Endothelial cell of umbilical vein (primary cell): ENCODE measurements around the gene KCTD10. TPM values are rescaled to one million over a fixed set of nuclear protein-coding genes. Genes with fewer than 3 reads are reported as not detected.

Experiments used
- BruUV-seq: library from RNA; stranded (reverse); fragments of 400-500 nt; replicated peaks from 2 replicates; lab custom pipeline; 2021; lab: Mats Ljungman, UMichigan
- CTCF ChIA-PET: fragments of 300-600, 350-600 bp; sonication (Branson Sonifier 250); formaldehyde crosslinking; loops from one replicate; lab custom pipeline; 2021; ENCODE audit warnings: antibody characterized with exemption, inconsistent platforms; lab: Charles Lee
- POLR2A ChIA-PET: fragments of 300-600, 350-600 bp; sonication (Branson Sonifier 250); formaldehyde crosslinking; loops from one replicate; lab custom pipeline; 2021; ENCODE audit warnings: antibody characterized with exemption, inconsistent platforms; lab: Charles Lee
- DNase-seq: peaks from one replicate; pipeline ENCODE4 v3.0.0-alpha.2; 2011; ENCODE audit warnings: low read depth, low spot score
- FAIRE-seq: peaks from 2 replicates; lab custom pipeline; 2011; peaks lifted over from hg19 to GRCh38; lab: Jason Lieb, UNC
- H2AFZ ChIP-seq: 2 replicates; pipeline ENCODE4 v1.6.0; 2012; ENCODE audit warnings: low read depth, low read length, control low read depth, inconsistent platforms
- H3K27ac ChIP-seq: 2 replicates; pipeline ENCODE4 v1.5.1; 2011; ENCODE audit warnings: low read depth, mild to moderate bottlenecking, control low read depth, low read length, moderate library complexity; ENCODE audit not compliant: insufficient read depth
- H3K27me3 ChIP-seq, 2 experiments: 2 replicates each; pipeline versions ENCODE4 v1.6.0 to v1.6.1; 2011; ENCODE audit warnings: low read length in 2 of 2, mixed read lengths in 1 of 2; ENCODE audit not compliant: control insufficient read depth in 2 of 2, insufficient read depth in 2 of 2
- H3K36me3 ChIP-seq, 2 experiments: 2 replicates in 1 of 2; 3 replicates in 1 of 2; pipeline ENCODE4 v1.5.1; 2011; ENCODE audit warnings: low read length in 2 of 2, mild to moderate bottlenecking in 1 of 2, moderate library complexity in 1 of 2; ENCODE audit not compliant: control insufficient read depth in 2 of 2, insufficient read depth in 2 of 2; ENCODE audit errors: extremely low read depth in 1 of 2
- H3K4me1 ChIP-seq: 3 replicates; pipeline ENCODE4 v1.5.1; 2011; ENCODE audit warnings: mild to moderate bottlenecking, low read length; ENCODE audit not compliant: control insufficient read depth, insufficient read depth; ENCODE audit errors: extremely low read depth
- H3K4me2 ChIP-seq: 2 replicates; pipeline ENCODE4 v1.6.1; 2011; ENCODE audit warnings: low read length, control low read depth, mixed read lengths; ENCODE audit not compliant: insufficient read depth
- H3K4me3 ChIP-seq, 3 experiments: fragments of 200-600 bp in 1 of 3; sonication (generic), shearing (Covaris generic) in 1 of 3; replicated peaks in 1 of 3; 2 replicates each; pipeline ENCODE4 v1.5.1; 2011 to 2016; ENCODE audit warnings: control low read depth in 3 of 3, low read length in 3 of 3, mild to moderate bottlenecking in 2 of 3, inconsistent platforms in 1 of 3, low read depth in 1 of 3, moderate library complexity in 1 of 3; ENCODE audit not compliant: insufficient read depth in 1 of 3
- H3K79me2 ChIP-seq: 2 replicates; pipeline ENCODE4 v1.6.0; 2012; ENCODE audit warnings: low read length, inconsistent platforms; ENCODE audit not compliant: control insufficient read depth, insufficient read depth
- H3K9ac ChIP-seq: replicated peaks from 2 replicates; pipeline ENCODE3; 2011; ENCODE audit warnings: low read length, control low read depth; ENCODE audit not compliant: insufficient read depth; ENCODE audit errors: extremely low read depth
- H3K9me1 ChIP-seq: replicated peaks from 3 replicates; pipeline ENCODE4 v1.6.0; 2011; ENCODE audit warnings: mild to moderate bottlenecking, low read length; ENCODE audit not compliant: control insufficient read depth, insufficient read depth; ENCODE audit errors: extremely low read depth
- H3K9me3 ChIP-seq: replicated peaks from 2 replicates; pipeline ENCODE4 v1.5.1; 2012; ENCODE audit warnings: low read length, inconsistent platforms; ENCODE audit not compliant: control insufficient read depth, insufficient read depth
- H4K20me1 ChIP-seq: replicated peaks from 2 replicates; pipeline ENCODE3; 2011; ENCODE audit warnings: mild to moderate bottlenecking, low read length; ENCODE audit not compliant: control insufficient read depth, insufficient read depth; ENCODE audit errors: extremely low read depth
- CTCF ChIP-seq, 2 donors: IDR thresholded peaks; 1 replicate in 1 of 2; 2 replicates in 1 of 2; pipeline ENCODE4 v1.5.1; 2011; ENCODE audit warnings: low read length in 2 of 2, mild to moderate bottlenecking in 2 of 2, moderate library complexity in 2 of 2, control low read depth in 1 of 2, inconsistent platforms in 1 of 2, low read depth in 1 of 2; ENCODE audit not compliant: insufficient read depth in 1 of 2; ENCODE audit errors: extremely low read depth in 1 of 2
- EZH2 ChIP-seq: IDR thresholded peaks from 2 replicates; pipeline ENCODE4 v1.6.1; 2012; ENCODE audit warnings: borderline replicate concordance, low read depth, mild to moderate bottlenecking, moderate library complexity, low read length, inconsistent platforms; ENCODE audit not compliant: severe bottlenecking
- FOS ChIP-seq: IDR thresholded peaks from 2 replicates; pipeline ENCODE4 v1.6.1; 2011; ENCODE audit warnings: mild to moderate bottlenecking, low read length, moderate library complexity, borderline replicate concordance; ENCODE audit not compliant: insufficient read depth
- GATA2 ChIP-seq: IDR thresholded peaks from 2 replicates; pipeline ENCODE4 v1.7.0; 2011; ENCODE audit warnings: low read depth, mild to moderate bottlenecking, moderate library complexity, mixed read lengths, low read length; ENCODE audit not compliant: insufficient read length, insufficient read depth
- JUN ChIP-seq: IDR thresholded peaks from 2 replicates; pipeline ENCODE4 v1.6.1; 2011; ENCODE audit warnings: borderline replicate concordance, low read depth; ENCODE audit not compliant: insufficient read length, insufficient read depth
- MAX ChIP-seq: IDR thresholded peaks from 2 replicates; pipeline ENCODE4 v1.6.1; 2011; ENCODE audit not compliant: insufficient read depth, insufficient read length
- MYC ChIP-seq: IDR thresholded peaks from one replicate; pipeline ENCODE4 v1.6.1; 2011; ENCODE audit warnings: mild to moderate bottlenecking, low read depth, low read length
- POLR2A ChIP-seq: IDR thresholded peaks from 2 replicates; pipeline ENCODE4 v1.6.1; 2012; ENCODE audit warnings: low read depth, mild to moderate bottlenecking, control low read depth, low read length
- POLR2AphosphoS5 ChIP-seq: IDR thresholded peaks from 2 replicates; pipeline ENCODE4 v1.6.1; 2012; ENCODE audit warnings: low read depth, mild to moderate bottlenecking, control low read depth, low read length, moderate library complexity; ENCODE audit not compliant: insufficient read depth
- dilution Hi-C: fragments of 300-500 bp; cut with MboI; formaldehyde crosslinking; loops from one replicate; pipeline ENCODE4 v1.15.0; 2019; ENCODE audit warnings: low sequenced_read_pairs; ENCODE audit not compliant: extremely low pct_ligation_motif_present
- intact Hi-C: fragments of 100-400 bp; cut with micrococcal nuclease; formaldehyde crosslinking; loops from one replicate; pipeline ENCODE4 v1.10.0; 2022
- polyA plus RNA-seq, 4 experiments: library from polyadenylated mRNA; depleted of rRNA in 3 of 4; stranded (reverse) in 3 of 4; unstranded in 1 of 4; fragments of >200 nt; gene quantifications; 2 replicates each; pipeline versions ENCODE4 v1.2.1 to v1.2.3, GENCODE V29; 2011 to 2012; ENCODE audit warnings: missing spikeins in 1 of 4
- total RNA-seq: library from RNA; stranded (reverse); gene quantifications from 2 replicates; pipeline ENCODE4 v1.2.3, GENCODE V29; 2021

The KCTD10 gene
- total and polyA plus RNA-seq, 2 donors (not counting 3 experiments of a cell fraction or from before 2014, with no cell fraction given) = 101 to 112 TPM

- Histone ChIP-seq H3K4me3 (no peak overlapping the region), H3K27ac (no peak overlapping the region), H3K9me1 (no peaks in the 10 kb centered on the region), H3K27me3 (no peaks in the 10 kb centered on the region), H2AFZ (no peak overlapping the region), H3K4me1 (peaks cover 44% of the 10 kb centered on the region), H3K79me2 (peaks cover 76% of the 10 kb centered on the region), H3K4me2 (no peak overlapping the region), H3K9ac (no peak overlapping the region), H3K9me3 (no peaks in the 10 kb centered on the region), H3K36me3 (peaks cover 5 to 24% of the 10 kb centered on the region in 2 experiments), H4K20me1 (peaks cover 3% of the 10 kb centered on the region)
- POLR2A ChIA-PET = interaction anchor here (1.0 kb wide), 1 partner anchor 10 kb away, joined by 3 read pairs; the partner anchor contains the start of gene KCTD10
- DNase-seq (no peak), FAIRE-seq (no peak)
- BruUV-seq = no TSS peak
- dilution Hi-C loops = no loop called here
- intact Hi-C loops = no loop called here
- CTCF ChIA-PET = interaction anchor here (0.9 to 1.2 kb wide), 2 partner anchors 34 to 39 kb away, joined by 3 to 7 read pairs; no protein-coding TSS in a partner anchor
- TF ChIP-seq POLR2A = no peak
- no peak for TF ChIP-seq JUN
- no peak for TF ChIP-seq MYC
- no peak for TF ChIP-seq EZH2
- TF ChIP-seq FOS = no peak
- no peak for TF ChIP-seq GATA2
- TF ChIP-seq POLR2AphosphoS5 = no peak
- no peak for TF ChIP-seq CTCF (IDR thresholded peaks at IDR 0.05; ENCODE audit: extremely low read depth in 1 of 2, insufficient read depth in 1 of 2, low read depth in 1 of 2, low read length in 2 of 2)
- TF ChIP-seq MAX = no peak
These were observed 10.3 kb downstream of the KCTD10 start for GRCh38 chr12:109466821-109467220.
